Sigmoid colon (tissue), 7 donors: Measurements from ENCODE around the gene LAMP5. TPM values are rescaled to one million over a fixed set of nuclear protein-coding genes. Genes with fewer than 3 reads are reported as not detected.

Source experiments
- DNase-seq: peaks from one replicate; pipeline ENCODE4 v3.0.0-alpha.2; 2019
- H3K27ac ChIP-seq, 4 donors: fragments of 200-600 bp; sonication (generic); one replicate each; pipeline ENCODE4 v1.5.1; 2016 to 2019; ENCODE audit warnings: mild to moderate bottlenecking in 1 of 4
- H3K27me3 ChIP-seq, 3 donors: fragments of 200-600 bp; sonication (generic); one replicate each; pipeline ENCODE4 v1.5.1; 2019; ENCODE audit warnings: mild to moderate bottlenecking in 1 of 3
- H3K36me3 ChIP-seq, 4 donors: fragments of 200-600 bp; sonication (generic); one replicate each; pipeline ENCODE4 v1.5.1; 2016 to 2019
- H3K4me1 ChIP-seq, 4 donors: fragments of 200-600 bp; sonication (generic); one replicate each; pipeline ENCODE4 v1.5.1; 2017 to 2019
- H3K4me3 ChIP-seq, 4 donors: fragments of 200-600 bp; sonication (generic); one replicate each; pipeline ENCODE4 v1.5.1; 2017 to 2019; ENCODE audit warnings: mild to moderate bottlenecking in 2 of 4, moderate library complexity in 1 of 4
- H3K9me3 ChIP-seq, 4 donors: fragments of 200-600 bp in 3 of 4; sonication (generic) in 3 of 4; one replicate each; pipeline versions ENCODE4 v1.5.1 to v1.6.1; 2013 to 2019
- EP300 ChIP-seq, 4 donors: sonication (generic); formaldehyde crosslinking; IDR thresholded peaks; one replicate each; pipeline ENCODE4 v1.6.1; 2017; ENCODE audit warnings: antibody characterized with exemption in 4 of 4
- POLR2A ChIP-seq, 2 donors: fragments of 450-650 bp; IDR thresholded peaks; one replicate each; pipeline ENCODE4 v1.6.1; 2016; ENCODE audit warnings: antibody characterized with exemption in 2 of 2, mild to moderate bottlenecking in 2 of 2, moderate library complexity in 2 of 2
- POLR2AphosphoS5 ChIP-seq, 4 donors: sonication (generic); formaldehyde crosslinking; IDR thresholded peaks; one replicate each; pipeline ENCODE4 v1.6.1; 2017; ENCODE audit warnings: antibody characterized with exemption in 4 of 4
- WGBS, 2 donors: extraction: QIAGEN DNeasy Blood & Tissue Kit; methylation state at CpG; one replicate each; pipeline ENCODE4 v1.1.7; 2013; 5-methylcytosine and 5-hydroxymethylcytosine counted together
- intact Hi-C: fragments of 100-400 bp; cut with DNase I; formaldehyde crosslinking; loops from one replicate; pipeline ENCODE4 v1.15.1; 2023
- polyA plus RNA-seq, 3 donors: library from polyadenylated mRNA; stranded (reverse); fragments of 200-250 nt; gene quantifications; one replicate each; pipeline ENCODE4 v1.2.3, GENCODE V29; 2013
- total RNA-seq, 4 donors: library from RNA; depleted of rRNA; stranded (reverse); fragments of >200 nt; gene quantifications; one replicate each; pipeline ENCODE4 v1.1.0, GENCODE V29; 2016
- TF ChIP-seq, protein P1 (sequence below), 4 experiments: fragments of 450-650 bp in 3 of 4; fragments of 200-600 bp in 1 of 4; IDR thresholded peaks; one replicate each; pipeline ENCODE4 v1.5.1; 2016 to 2019; ENCODE audit warnings: antibody characterized with exemption in 4 of 4, mild to moderate bottlenecking in 3 of 4, moderate library complexity in 2 of 4
- donor health status: healthy with polysubstance abuse.
- donor health status: Bipolar disorder and iron deficiency.
- donor health status: healthy.

Gene LAMP5
- total and polyA plus RNA-seq, 7 donors, result 0.16 to 3.6 (median 0.63) TPM; not detected in 1

DNA sequence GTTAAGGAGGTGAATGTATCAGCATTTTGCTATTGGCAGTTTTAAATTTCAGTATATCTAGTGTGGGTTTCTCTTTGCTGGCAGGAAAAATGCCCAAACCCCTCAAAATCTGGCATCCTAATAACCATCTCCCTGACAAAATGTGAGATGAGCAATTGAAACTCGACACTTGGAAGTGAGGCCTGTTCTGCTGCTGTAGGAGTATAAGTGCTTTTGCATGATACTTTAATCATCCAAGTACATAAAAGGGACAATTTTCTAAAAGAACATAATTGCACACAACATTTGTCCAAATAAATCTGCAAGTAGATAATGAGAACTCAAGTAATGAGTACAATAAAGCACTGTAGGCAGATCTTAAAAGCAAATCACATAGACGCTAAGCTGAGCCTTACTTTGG is 36.5 kb downstream of the LAMP5 start:
- intact Hi-C loops, result no loop called here
- no peak overlapping the region for H3K4me3 ChIP-seq
- no peak overlapping the region for H3K27ac ChIP-seq
- no peaks in the 10 kb centered on the region for H3K9me3 ChIP-seq
- no peak for DNase-seq
- H3K36me3 ChIP-seq, result no peaks in the 10 kb centered on the region
- WGBS, 2 donors, result 75 to 80% methylated on average over 2 of the region's 2 CpGs
- H3K4me1 ChIP-seq, result no peaks in the 10 kb centered on the region
- TF ChIP-seq, protein P1, sequence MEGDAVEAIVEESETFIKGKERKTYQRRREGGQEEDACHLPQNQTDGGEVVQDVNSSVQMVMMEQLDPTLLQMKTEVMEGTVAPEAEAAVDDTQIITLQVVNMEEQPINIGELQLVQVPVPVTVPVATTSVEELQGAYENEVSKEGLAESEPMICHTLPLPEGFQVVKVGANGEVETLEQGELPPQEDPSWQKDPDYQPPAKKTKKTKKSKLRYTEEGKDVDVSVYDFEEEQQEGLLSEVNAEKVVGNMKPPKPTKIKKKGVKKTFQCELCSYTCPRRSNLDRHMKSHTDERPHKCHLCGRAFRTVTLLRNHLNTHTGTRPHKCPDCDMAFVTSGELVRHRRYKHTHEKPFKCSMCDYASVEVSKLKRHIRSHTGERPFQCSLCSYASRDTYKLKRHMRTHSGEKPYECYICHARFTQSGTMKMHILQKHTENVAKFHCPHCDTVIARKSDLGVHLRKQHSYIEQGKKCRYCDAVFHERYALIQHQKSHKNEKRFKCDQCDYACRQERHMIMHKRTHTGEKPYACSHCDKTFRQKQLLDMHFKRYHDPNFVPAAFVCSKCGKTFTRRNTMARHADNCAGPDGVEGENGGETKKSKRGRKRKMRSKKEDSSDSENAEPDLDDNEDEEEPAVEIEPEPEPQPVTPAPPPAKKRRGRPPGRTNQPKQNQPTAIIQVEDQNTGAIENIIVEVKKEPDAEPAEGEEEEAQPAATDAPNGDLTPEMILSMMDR (IDR thresholded peaks at IDR 0.05), result no peak
- TF ChIP-seq POLR2AphosphoS5 (IDR thresholded peaks at IDR 0.05), result no peak
- TF ChIP-seq POLR2A (IDR thresholded peaks at IDR 0.05), result no peak
- TF ChIP-seq EP300 (IDR thresholded peaks at IDR 0.05), result no peak
- no peaks in the 10 kb centered on the region for H3K27me3 ChIP-seq

DNA sequence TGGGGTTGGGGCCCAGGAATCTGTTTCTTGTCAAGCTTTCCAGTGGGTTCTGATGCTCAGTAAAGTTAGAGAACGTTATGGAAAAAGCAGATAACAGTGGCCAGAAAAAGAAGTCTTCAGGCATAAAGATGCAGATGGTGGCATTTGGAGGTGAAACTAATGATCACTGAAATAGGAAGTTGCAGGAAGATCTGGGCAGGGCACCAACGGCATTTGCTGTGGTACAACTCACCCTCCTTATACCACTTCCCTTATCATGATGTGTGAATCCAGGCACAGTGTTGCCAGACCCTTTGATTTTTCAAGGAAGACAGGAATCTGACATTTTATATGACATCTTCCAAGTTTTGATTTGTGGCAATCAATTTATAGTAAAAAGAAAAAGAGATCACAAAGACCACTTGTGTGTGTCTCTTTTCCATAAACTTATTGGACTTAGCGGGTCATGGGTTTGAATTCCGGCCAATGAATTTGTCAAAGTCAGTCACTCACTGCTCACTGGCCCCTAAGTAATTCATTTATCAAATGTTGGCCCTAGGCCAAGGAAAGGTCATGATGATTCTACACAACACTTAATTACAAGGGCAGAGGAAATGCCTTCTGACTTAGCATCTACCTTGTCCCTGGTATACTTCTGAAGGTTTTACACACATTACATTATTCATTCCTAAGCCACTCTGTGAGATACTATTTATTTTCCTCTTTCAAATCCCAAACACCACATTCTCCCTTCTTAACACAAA is 37.6 kb downstream of the LAMP5 start:
- no peaks in the 10 kb centered on the region for H3K27me3 ChIP-seq
- H3K27ac ChIP-seq, result no peak overlapping the region
- DNase-seq, result no peak
- intact Hi-C loops, result no loop called here
- TF ChIP-seq POLR2A (IDR thresholded peaks at IDR 0.05) (no peak), POLR2AphosphoS5 (IDR thresholded peaks at IDR 0.05) (no peak), EP300 (IDR thresholded peaks at IDR 0.05) (no peak)
- TF ChIP-seq, protein P1 (IDR thresholded peaks at IDR 0.05), result no peak
- H3K4me1 ChIP-seq, result no peaks in the 10 kb centered on the region
- WGBS, 2 donors, result 45 to 70% methylated on average over 4 of the region's 4 CpGs
- no peaks in the 10 kb centered on the region for H3K9me3 ChIP-seq
- no peak overlapping the region for H3K4me3 ChIP-seq
- H3K36me3 ChIP-seq, result no peaks in the 10 kb centered on the region

DNA sequence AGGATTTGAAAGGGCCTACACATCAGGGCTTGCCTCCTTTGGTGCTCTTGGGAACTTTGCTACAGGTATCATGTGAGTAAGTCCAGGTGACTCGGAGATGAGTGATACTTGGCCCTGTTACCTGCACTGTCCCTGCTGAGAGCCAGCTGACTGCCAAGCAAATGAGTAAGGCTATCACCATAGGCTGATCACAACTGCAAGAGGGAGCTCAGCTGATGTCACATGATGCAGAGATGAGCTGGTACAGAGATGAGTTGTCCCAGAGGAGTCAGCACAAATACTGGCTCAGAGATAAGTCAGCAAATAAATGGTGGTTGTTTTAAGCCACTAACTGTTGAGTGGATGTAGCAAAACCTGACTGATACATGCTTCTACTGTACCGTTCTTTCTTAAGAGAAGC is 41.4 kb downstream of the LAMP5 start:
- WGBS, 2 donors, result 82 to 85% methylated on average over 2 of the region's 2 CpGs
- Histone ChIP-seq H3K4me1 (no peaks in the 10 kb centered on the region), H3K27me3 (no peaks in the 10 kb centered on the region), H3K36me3 (no peaks in the 10 kb centered on the region), H3K27ac (no peak overlapping the region), H3K9me3 (no peaks in the 10 kb centered on the region), H3K4me3 (no peak overlapping the region)
- no peak for DNase-seq
- TF ChIP-seq, protein P1 (IDR thresholded peaks at IDR 0.05), result no peak
- TF ChIP-seq POLR2A (IDR thresholded peaks at IDR 0.05) (no peak), EP300 (IDR thresholded peaks at IDR 0.05) (no peak), POLR2AphosphoS5 (IDR thresholded peaks at IDR 0.05) (no peak)
- intact Hi-C loops, result no loop called here

DNA sequence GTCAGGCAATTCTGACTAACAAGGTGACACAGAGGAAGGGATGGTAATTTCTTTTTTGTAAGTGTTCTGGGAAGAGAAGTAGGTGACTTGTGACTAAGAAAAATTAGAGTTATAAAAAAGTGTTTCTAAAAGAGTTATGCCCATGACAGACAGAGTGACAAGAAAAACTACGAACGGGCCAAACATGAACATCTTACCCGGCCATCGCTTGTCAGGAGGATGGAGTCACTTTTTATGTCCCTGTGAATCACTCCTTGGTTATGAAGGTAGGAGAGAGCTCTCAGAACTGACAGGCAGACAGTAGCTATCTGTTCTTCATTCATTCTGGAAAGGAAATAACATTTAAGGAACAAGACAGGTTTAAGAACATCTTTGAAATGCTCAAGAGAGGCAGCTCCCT is 43.0 kb downstream of the LAMP5 start:
- H3K27me3 ChIP-seq, result no peaks in the 10 kb centered on the region
- H3K27ac ChIP-seq, result no peak overlapping the region
- DNase-seq, result no peak
- no peaks in the 10 kb centered on the region for H3K4me1 ChIP-seq
- H3K36me3 ChIP-seq, result no peaks in the 10 kb centered on the region
- no peaks in the 10 kb centered on the region for H3K9me3 ChIP-seq
- TF ChIP-seq EP300 (IDR thresholded peaks at IDR 0.05) (no peak), POLR2A (IDR thresholded peaks at IDR 0.05) (no peak)
- TF ChIP-seq, protein P1 (IDR thresholded peaks at IDR 0.05), result no peak
- no peak overlapping the region for H3K4me3 ChIP-seq
- WGBS, 2 donors, result 90 to 95% methylated on average over 4 of the region's 4 CpGs
- intact Hi-C loops, result no loop called here
